Sigmoid colon (tissue), 7 donors: ENCODE measurements around the gene PTPN7. TPM values are rescaled to one million over a fixed set of nuclear protein-coding genes. Genes with fewer than 3 reads are reported as not detected.
"Not testable (repeated sequence)": the region's sequence is repeated elsewhere in the genome, so short reads cannot be mapped to it uniquely, and the experiment has no call there.

ENCODE experiments used
- DNase-seq: peaks from one replicate; pipeline ENCODE4 v3.0.0-alpha.2; 2019
- H3K27ac ChIP-seq, 4 donors: fragments of 200-600 bp; sonication (generic); one replicate each; pipeline ENCODE4 v1.5.1; 2016 to 2019; ENCODE audit warnings: mild to moderate bottlenecking in 1 of 4
- H3K27me3 ChIP-seq, 3 donors: fragments of 200-600 bp; sonication (generic); one replicate each; pipeline ENCODE4 v1.5.1; 2019; ENCODE audit warnings: mild to moderate bottlenecking in 1 of 3
- H3K36me3 ChIP-seq, 4 donors: fragments of 200-600 bp; sonication (generic); one replicate each; pipeline ENCODE4 v1.5.1; 2016 to 2019
- H3K4me1 ChIP-seq, 4 donors: fragments of 200-600 bp; sonication (generic); one replicate each; pipeline ENCODE4 v1.5.1; 2017 to 2019
- H3K4me3 ChIP-seq, 4 donors: fragments of 200-600 bp; sonication (generic); one replicate each; pipeline ENCODE4 v1.5.1; 2017 to 2019; ENCODE audit warnings: mild to moderate bottlenecking in 2 of 4, moderate library complexity in 1 of 4
- H3K9me3 ChIP-seq, 4 donors: fragments of 200-600 bp in 3 of 4; sonication (generic) in 3 of 4; one replicate each; pipeline versions ENCODE4 v1.5.1 to v1.6.1; 2013 to 2019
- CTCF ChIP-seq, 4 experiments: fragments of 450-650 bp in 3 of 4; fragments of 200-600 bp in 1 of 4; IDR thresholded peaks; one replicate each; pipeline ENCODE4 v1.5.1; 2016 to 2019; ENCODE audit warnings: antibody characterized with exemption in 4 of 4, mild to moderate bottlenecking in 3 of 4, moderate library complexity in 2 of 4
- EP300 ChIP-seq, 4 donors: sonication (generic); formaldehyde crosslinking; IDR thresholded peaks; one replicate each; pipeline ENCODE4 v1.6.1; 2017; ENCODE audit warnings: antibody characterized with exemption in 4 of 4
- POLR2A ChIP-seq, 2 donors: fragments of 450-650 bp; IDR thresholded peaks; one replicate each; pipeline ENCODE4 v1.6.1; 2016; ENCODE audit warnings: antibody characterized with exemption in 2 of 2, mild to moderate bottlenecking in 2 of 2, moderate library complexity in 2 of 2
- POLR2AphosphoS5 ChIP-seq, 4 donors: sonication (generic); formaldehyde crosslinking; IDR thresholded peaks; one replicate each; pipeline ENCODE4 v1.6.1; 2017; ENCODE audit warnings: antibody characterized with exemption in 4 of 4
- WGBS, 2 donors: extraction: QIAGEN DNeasy Blood & Tissue Kit; methylation state at CpG; one replicate each; pipeline ENCODE4 v1.1.7; 2013; 5-methylcytosine and 5-hydroxymethylcytosine counted together
- intact Hi-C: fragments of 100-400 bp; cut with DNase I; formaldehyde crosslinking; loops from one replicate; pipeline ENCODE4 v1.15.1; 2023
- polyA plus RNA-seq, 3 donors: library from polyadenylated mRNA; stranded (reverse); fragments of 200-250 nt; gene quantifications; one replicate each; pipeline ENCODE4 v1.2.3, GENCODE V29; 2013
- total RNA-seq, 4 donors: library from RNA; depleted of rRNA; stranded (reverse); fragments of >200 nt; gene quantifications; one replicate each; pipeline ENCODE4 v1.1.0, GENCODE V29; 2016
- donor health status: healthy with polysubstance abuse.
- donor health status: Bipolar disorder and iron deficiency.
- donor health status: healthy.

The PTPN7 gene
- total and polyA plus RNA-seq, 7 donors: 0.71 to 18.2 (median 4.5) TPM; not detected in 1

GRCh38 chr1:202186327-202186726 lies 25.9 kb upstream of the PTPN7 start:
- no peak for DNase-seq
- Histone ChIP-seq H3K27me3 (peaks cover 0 to 22% (median 0%) of the 10 kb centered on the region in 3 donors), H3K27ac (no peak overlapping the region), H3K4me1 (peaks cover 0 to 5% (median 0%) of the 10 kb centered on the region in 4 donors), H3K9me3 (no peaks in the 10 kb centered on the region), H3K4me3 (no peak overlapping the region), H3K36me3 (no peaks in the 10 kb centered on the region)
- WGBS, 2 donors: 83 to 88% methylated on average over 7 of the region's 7 CpGs
- intact Hi-C loops: no loop called here
- TF ChIP-seq EP300 (IDR thresholded peaks at IDR 0.05): no peak
- no peak for TF ChIP-seq CTCF (IDR thresholded peaks at IDR 0.05)
- no peak for TF ChIP-seq POLR2A (IDR thresholded peaks at IDR 0.05)
- TF ChIP-seq POLR2AphosphoS5 (IDR thresholded peaks at IDR 0.05): no peak

GRCh38 chr1:202184750-202185460 lies 24.5 kb upstream of the PTPN7 start:
- intact Hi-C loops: no loop called here
- Histone ChIP-seq H3K36me3 (no peaks in the 10 kb centered on the region), H3K27ac (no peak overlapping the region), H3K27me3 (peaks cover 0 to 22% (median 0%) of the 10 kb centered on the region in 3 donors), H3K9me3 (no peaks in the 10 kb centered on the region), H3K4me1 (peaks cover 0 to 5% (median 0%) of the 10 kb centered on the region in 4 donors), H3K4me3 (no peak overlapping the region)
- 16 to 23% methylated on average over 19 of the region's 19 CpGs for WGBS, 2 donors
- TF ChIP-seq POLR2AphosphoS5 (IDR thresholded peaks at IDR 0.05) (no peak), CTCF (IDR thresholded peaks at IDR 0.05) (peak in 3 of 4 experiments; percentile 35 to 73 (median 42))
- peak; percentile 83 for DNase-seq

GRCh38 chr1:202182040-202182877 lies 21.9 kb upstream of the PTPN7 start:
- Histone ChIP-seq H3K9me3 (no peaks in the 10 kb centered on the region), H3K4me3 (no peak overlapping the region), H3K27me3 (peaks cover 0 to 22% (median 0%) of the 10 kb centered on the region in 3 donors), H3K4me1 (peaks cover 0 to 5% (median 0%) of the 10 kb centered on the region in 4 donors), H3K27ac (no peak overlapping the region), H3K36me3 (no peaks in the 10 kb centered on the region)
- TF ChIP-seq POLR2A (IDR thresholded peaks at IDR 0.05) (no peak), POLR2AphosphoS5 (IDR thresholded peaks at IDR 0.05) (no peak), EP300 (IDR thresholded peaks at IDR 0.05) (no peak), CTCF (IDR thresholded peaks at IDR 0.05) (no peak)
- WGBS, 2 donors: 87 to 95% methylated on average over 8 of the region's 8 CpGs
- no peak for DNase-seq
- intact Hi-C loops: no loop called here

GRCh38 chr1:202181586-202181985 lies 21.2 kb upstream of the PTPN7 start:
- Histone ChIP-seq H3K4me1 (peaks cover 0 to 5% (median 0%) of the 10 kb centered on the region in 4 donors), H3K27me3 (peaks cover 0 to 22% (median 0%) of the 10 kb centered on the region in 3 donors), H3K9me3 (no peaks in the 10 kb centered on the region), H3K27ac (no peak overlapping the region), H3K4me3 (no peak overlapping the region), H3K36me3 (no peaks in the 10 kb centered on the region)
- TF ChIP-seq CTCF (IDR thresholded peaks at IDR 0.05) (no peak), POLR2AphosphoS5 (IDR thresholded peaks at IDR 0.05) (no peak), POLR2A (IDR thresholded peaks at IDR 0.05) (no peak), EP300 (IDR thresholded peaks at IDR 0.05) (no peak)
- 85 to 91% methylated on average over 7 of the region's 7 CpGs for WGBS, 2 donors
- no peak for DNase-seq
- intact Hi-C loops: no loop called here

GRCh38 chr1:202180751-202181139 lies 20.3 kb upstream of the PTPN7 start:
- H3K36me3 ChIP-seq, intact Hi-C loops, H3K9me3 ChIP-seq, H3K4me3 ChIP-seq, H3K27ac ChIP-seq, H3K4me1 ChIP-seq, DNase-seq: not testable (repeated sequence)
- H3K27me3 ChIP-seq: peaks cover 0 to 22% (median 0%) of the 10 kb centered on the region in 3 donors
- WGBS, 2 donors: 64 to 80% methylated on average over 2 of the region's 2 CpGs
